ENCODE results near the gene DENND6B.
"Not testable (repeated sequence)": the region's sequence is repeated elsewhere in the genome, so short reads cannot be mapped to it uniquely, and the experiment has no call there.

The DENND6B gene, protein sequence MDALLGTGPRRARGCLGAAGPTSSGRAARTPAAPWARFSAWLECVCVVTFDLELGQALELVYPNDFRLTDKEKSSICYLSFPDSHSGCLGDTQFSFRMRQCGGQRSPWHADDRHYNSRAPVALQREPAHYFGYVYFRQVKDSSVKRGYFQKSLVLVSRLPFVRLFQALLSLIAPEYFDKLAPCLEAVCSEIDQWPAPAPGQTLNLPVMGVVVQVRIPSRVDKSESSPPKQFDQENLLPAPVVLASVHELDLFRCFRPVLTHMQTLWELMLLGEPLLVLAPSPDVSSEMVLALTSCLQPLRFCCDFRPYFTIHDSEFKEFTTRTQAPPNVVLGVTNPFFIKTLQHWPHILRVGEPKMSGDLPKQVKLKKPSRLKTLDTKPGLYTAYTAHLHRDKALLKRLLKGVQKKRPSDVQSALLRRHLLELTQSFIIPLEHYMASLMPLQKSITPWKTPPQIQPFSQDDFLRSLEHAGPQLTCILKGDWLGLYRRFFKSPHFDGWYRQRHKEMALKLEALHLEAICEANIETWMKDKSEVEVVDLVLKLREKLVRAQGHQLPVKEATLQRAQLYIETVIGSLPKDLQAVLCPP

DNA sequence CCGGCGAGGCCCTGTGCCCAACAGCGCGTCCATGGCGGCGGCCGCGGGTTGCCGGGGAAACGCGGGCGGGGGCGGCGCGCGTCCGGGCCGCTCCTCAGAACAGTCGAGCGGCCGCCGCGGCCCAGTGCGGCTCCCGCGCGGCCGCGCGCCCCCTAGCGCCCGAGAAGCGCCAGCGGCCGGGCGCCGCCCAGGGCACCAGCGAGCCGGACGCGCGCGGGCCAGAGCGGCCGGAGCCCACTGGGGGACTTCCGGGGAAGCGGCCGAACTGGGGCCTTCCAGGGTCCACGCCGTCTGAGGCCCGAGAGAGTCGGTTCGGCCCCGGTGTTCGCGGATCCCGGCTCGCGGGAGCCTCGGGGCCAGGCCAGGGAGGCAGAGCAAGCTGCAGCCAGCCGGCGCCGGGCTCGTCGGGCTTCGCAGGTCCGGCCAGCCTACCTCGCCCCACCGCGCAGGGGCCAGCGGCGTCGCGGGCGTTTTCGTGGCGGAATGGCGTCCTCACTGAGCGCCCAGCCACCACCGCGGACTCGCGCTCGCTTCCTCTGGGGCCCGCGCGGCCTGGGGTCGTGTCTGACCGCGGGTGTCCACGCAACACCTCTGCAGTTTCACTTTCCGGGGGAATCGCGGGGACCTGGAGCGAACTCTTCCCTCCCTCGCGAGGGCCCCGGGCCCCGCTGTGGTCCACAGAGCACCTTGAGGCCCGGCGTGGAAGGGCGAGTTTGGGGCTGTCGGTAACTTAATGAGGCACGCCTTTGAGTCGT is at the start of gene DENND6B:
TSS of gene DENND6B (minus strand) at position 57 of the 755 bp plus-strand sequence. CDS start at position 33, 24 bp downstream.
- peak; percentile 57 to 84 (median 82) for DNase-seq

DNA sequence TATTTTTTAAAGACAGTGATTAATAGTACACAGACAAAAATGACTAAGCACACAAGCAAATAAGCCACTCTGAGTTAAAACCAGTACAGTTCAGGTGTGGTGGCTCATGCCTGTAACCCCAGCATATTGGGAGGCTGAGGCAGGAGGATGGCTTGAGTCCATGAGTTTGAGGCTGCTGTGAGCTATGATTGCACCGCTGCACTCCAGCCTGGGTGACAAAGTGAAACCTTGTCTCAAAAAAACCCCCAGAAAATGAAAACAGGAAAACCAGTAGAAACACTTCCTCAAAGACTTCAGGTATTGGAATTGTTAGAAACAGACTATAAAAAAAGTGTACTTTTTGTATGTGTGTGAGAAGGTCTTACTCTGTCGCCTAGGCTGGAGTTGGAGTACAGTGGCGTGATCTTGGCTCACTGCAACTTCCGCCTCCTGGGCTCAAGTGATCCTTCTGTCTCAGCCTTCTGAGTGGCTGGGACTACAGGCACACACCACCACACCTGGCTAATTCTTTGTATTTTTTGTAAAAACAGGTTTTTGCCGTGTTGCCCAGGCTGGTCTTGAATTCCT is 49.4 kb upstream of the DENND6B start:
- DNase-seq, result no peak

DNA sequence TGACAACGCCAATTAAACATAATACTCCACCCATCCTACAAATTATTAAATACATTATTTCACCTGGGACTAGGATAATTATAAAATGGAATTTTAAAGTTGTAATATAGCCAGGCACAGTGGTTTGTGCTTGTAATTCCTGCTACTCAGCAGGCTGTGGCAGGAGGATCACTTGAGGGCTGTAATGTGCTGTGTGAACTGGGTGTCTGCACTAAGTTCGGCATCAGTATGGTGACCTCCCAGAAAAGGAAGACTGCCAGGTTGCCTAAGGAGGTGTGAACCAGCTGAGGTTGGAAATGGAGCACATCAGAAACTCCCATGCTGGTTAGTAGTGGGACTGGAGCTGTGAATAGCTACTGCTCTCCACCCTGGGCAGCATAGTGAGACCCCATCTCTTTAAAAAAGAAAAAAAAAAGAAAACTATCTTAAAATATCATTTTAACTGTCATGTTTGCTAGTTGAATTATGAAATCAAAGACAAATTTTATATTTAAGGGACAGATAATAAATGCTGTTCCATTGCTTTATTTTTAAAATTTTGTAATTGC is 44.4 kb upstream of the DENND6B start:
- no peak for DNase-seq

DNA sequence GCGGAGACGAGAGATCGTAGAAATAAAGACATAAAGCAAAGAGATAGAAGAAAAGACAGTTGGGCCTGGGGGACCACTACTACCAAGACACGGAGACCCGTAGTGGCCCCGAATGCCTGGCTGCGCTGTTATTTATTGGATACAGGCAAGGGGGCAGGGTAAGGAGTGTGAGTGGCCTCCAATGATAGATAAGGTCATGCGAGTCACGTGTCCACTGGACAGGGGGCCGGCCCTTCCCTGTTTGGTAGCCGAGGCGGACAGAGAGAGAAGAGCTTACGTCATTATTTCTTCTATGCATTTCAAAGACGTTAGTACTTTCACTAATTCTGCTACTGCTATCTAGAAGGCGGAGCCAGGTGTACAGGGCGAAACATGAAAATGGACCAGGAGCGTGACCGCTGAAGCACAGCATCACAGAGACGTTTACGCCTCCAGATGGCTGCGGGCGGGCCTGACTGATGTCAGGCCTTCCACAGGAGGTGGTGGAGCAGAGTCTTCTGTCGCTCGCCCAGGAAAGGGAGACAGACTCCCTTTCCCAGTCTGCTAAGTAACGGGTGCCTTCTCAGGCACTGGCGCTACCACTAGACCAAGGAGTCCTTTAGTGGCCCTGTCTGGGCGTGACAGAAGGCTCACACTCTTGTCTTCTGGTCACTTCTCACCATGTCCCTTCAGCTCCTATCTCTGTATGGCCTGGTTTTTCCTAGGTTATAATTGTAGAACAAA is 41.1 kb upstream of the DENND6B start:
- DNase-seq, result no peak

DNA sequence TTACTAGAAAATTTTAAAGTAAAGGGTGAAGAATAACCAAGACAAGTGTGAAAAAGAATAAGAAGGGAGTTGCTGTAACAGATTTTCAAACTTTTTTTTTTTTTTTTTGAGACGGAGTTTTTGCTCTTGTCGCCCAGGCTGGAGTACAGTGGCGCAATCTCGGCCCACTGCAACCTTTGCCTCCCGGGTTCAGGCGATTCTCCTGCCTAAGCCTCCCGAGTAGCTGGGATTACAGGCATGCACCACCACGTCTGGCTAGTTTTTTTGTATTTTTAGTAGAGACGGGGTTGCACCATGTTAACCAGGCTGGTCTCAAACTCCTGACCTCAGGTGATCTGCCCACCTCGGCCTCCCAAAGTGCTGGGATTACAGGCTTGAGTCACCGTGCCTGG is 37.0 kb upstream of the DENND6B start:
- not testable (repeated sequence) for DNase-seq

DNA sequence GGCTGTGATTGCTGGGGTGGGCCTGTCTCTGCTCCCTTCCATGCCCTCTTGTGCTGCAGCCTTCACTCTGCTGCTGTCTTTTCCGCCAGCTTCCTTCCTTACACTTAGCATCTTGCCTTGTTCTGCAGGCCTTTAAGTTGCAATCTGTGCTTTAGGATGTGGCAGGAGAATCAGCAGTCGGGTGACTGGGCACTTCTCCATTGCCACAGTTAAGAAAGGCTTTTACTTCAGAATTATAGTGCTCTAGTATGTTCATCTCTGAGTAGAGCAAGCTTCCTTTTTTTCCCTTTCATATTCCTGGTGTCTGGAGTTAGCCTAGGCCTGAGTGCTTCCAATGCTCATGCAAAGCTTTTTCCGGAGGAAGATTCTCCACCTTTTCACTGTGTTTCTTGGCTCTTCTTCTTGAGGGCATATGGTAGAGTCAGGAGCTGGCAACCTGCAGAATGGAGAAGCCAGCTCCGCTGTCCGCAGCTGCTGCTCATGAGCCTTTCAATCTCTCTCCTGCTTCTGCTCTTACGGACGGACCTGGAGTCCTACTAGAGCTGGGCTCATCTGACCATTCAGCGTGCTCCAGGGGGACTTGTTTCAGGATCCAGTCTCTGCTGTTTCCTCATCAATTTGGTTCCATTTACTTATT is 36.5 kb upstream of the DENND6B start:
- no peak for DNase-seq

DNA sequence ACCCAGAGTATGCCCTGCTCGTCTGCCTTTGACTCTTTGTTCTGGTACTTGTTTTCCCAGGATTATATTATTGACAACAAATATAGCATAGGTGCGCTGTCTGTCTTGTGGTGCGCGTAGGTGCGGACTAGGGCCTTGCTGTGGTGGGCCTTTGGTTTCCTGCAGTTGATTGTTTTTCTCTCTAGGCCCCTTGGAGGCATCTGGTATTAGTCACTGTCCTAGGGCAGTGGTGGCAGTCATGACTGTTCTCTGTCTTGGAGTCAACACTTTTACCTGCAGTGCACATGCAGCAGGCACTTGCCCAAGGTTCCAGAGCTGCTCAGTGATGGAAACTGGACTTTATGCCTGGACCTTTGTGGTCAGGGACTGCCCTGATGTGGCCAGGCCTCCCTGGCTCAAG is 34.9 kb upstream of the DENND6B start:
- no peak for DNase-seq

DNA sequence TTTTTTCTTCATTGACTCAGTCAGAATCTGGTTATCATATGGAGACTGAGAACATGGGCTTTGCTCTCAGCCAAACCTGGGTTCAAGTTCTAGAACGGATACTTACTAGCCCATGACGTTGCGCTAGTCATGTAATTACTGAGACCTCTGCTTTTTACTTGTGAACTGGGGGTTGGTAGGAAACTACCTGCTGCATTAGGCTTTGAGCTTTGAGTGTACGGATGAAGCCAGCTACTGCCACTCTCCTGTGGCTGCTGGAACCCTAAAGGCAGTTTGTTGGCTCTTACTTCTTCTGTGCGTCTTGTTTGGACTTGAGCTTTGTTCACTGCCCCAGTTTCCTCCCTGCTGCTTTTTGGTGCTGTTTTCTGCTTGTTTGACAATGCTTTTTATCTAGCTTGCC is 34.4 kb upstream of the DENND6B start:
- DNase-seq, result no peak

DNA sequence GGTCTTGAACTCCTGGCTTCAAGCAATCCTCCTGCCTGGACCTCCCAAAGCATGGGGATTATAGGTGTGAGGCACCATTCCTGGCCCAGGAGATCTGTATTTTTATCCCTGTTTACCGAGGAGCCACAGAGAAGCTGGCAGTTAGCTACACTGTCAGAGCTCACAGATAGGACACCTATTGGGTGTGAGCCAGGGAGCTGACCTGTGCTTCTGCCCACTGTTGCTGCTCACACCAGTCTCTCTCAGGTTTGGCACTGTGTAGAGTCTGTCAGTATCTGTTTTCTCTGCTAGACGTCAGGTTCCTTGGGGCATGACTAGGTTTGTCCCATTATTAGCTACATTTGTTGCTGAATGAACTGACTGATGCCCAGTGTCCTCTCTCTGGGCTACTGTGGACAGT is 33.8 kb upstream of the DENND6B start:
- DNase-seq, result no peak

DNA sequence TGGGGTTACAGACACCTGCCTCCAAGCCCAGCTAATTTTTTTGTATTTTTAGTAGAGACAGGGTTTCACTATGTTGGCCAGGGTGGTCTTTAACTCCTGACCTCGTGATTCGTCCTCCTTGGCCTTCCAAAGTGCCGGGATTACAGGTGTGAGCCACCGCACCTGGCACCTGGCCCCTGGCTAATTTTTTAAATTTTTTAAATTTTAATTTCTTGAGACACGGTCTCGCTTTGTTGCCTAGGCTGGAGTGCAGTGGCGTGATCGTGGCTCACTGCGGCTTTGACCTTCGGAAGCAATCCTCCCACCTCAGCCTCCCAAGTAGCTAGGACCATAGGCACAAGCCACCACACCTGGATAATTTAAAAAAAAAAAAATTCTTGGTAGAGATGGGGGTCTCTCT is 30.9 kb upstream of the DENND6B start:
- DNase-seq, result no peak

DNA sequence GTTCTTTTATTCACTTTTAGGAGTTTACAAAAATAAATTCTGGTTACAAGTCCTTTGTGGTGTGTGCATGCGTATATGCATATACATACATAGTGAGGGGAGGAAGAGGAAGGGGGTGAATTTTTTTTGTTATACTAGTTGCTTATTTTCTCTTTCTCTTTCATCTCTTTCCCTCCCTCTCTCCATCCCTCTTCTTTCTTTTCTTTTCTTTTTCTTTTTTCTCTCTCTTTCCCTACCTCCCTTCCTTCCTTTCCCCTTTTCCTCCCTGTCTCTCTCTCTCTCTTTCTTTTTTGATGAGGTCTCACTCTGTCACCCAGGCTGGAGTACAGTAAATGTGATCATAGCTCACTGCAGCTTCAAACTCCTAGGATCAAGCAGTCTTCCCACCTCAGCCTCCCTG is 30.4 kb upstream of the DENND6B start:
- DNase-seq, result no peak

DNA sequence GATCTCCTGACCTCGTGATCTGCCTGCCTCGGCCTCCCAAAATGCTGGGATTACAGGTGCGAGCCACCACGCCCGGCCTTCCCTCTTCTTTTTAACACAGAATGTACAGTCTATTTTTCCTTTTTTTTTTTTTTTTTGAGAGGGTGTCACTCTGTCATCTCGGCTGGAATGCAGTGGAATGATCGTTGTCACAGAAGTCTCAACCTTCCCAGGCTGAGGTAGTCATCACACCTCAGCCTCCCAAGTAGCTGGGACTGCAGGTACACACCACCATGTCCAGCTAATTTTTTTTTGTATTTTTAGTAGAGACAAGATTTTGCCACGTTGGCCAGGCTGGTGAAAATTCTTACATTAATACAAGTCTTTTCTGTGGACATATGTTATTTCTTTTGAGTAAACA is 29.4 kb upstream of the DENND6B start:
- DNase-seq, result no peak

DNA sequence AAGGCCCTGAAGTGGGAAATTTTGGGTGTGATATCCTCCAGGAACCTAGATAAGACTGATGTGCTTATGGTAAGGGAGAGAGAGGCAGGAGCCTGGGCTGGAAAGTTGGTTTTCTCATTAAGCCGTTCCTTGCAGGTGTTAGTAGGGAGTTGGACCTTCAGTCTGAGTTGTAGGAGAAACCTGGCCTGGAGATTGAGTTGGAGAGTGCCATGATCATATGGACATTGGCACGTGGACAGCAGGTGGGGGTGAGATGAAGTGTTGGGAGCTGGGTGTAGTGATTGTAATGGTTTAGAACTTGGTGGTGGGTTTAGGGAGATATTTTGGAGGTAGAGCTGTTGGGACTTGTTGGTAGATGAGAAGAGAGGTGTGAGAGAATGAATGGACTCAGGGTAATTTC is 21.2 kb upstream of the DENND6B start:
- DNase-seq, result no peak

DNA sequence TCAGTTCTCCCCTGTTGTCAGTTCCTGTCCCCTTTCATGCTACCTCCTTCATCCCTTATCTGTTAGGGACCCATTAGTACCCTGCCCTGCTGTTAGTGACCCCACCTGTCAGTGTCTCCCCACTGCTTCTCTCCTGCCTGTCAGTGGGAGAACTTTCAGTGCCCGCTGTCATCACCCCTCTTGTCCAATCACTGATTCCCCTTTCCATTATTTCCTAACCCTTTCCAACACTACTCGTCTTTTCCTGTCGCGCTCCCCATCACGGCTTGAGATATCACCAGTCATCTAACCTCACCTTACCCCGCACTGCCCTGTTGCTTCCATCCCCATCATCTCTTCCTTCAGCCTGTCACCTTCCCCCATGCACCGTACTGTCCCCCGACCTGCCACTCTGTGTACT is 20.3 kb upstream of the DENND6B start:
- no peak for DNase-seq

DNA sequence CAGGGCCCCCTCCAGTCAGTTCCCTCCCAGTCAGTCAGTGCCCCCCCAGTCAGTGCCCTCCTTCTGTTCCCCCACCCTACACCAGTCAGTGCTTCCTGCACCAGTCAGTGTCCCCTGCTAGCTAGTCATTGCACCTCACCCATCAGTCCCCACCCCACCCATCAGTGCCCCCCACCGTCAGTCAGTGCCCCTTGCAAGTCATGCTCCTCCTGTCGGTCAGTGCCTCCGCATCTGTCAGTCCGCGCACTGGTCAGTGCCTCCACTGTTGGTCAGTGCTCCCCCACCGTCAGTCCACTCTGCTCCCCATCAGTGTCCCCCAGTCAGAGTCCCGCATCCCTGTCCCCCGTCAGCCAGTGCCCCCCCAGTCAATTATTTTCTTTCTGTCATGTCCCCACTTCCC is 19.7 kb upstream of the DENND6B start:
- no peak for DNase-seq

DNA sequence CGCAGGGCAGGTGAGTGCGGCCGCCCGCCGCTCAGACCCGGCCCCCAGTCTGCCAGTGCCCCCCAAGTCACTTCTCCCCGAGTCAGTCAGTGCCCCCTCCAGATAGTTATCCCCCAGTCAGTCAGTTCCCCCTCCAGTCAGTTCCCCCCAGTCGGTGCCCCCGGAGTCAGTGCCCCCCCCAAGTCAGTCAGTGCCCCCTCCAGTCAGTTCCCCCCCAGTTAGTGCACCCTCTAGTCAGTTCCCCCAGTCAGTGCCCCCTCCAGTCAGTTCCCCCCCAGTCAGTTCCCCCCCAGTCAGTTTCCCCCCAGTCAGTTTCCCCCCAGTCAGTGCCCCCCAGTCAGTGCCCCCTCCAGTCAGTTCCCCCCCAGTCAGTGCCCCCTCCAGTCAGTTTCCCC is 16.7 kb upstream of the DENND6B start:
- no peak for DNase-seq

DNA sequence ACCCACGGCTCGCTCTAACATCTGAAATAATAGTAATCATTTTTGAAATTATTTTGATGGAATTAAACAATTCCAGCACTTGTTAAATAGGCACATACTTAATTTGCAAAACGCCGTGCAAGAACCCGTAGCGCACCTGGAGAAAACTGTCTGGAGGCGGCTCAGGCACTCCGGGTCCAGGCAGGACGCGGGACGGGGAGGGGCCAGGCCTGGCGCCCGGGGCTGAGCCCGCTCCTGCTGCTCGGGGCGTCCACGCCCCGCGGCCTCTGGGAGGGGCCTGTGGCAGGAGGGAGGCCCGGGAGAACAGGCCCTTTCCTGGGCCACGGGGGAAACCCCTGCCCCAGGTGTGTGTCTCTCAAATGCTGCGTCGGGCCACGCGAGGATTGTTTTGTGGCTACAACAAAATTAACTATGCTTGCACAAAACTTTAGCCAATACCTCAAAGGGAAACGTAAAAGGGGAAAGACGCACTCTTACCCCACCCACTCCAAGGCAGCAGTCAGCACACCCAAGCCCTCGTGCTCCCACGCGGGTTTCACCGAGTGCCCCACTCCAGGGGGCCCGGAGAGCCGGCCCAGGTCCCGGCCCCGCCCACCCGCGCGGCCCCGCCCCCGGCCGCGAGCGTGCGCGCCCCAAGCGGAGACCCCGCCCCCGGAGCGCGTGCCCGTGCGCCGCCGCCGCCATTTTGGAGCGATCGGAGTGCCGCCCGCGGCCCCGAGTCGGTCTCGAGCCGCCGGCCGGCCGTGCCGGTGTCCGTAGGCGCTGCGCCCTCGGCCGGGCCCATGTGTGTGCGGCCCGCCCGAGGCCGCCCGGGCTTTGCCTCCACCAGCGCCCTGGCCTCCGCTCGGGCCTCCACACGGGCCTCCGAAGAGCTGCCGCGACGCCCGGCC is 16.1 kb upstream of the DENND6B start, which contains the start of gene PPP6R2:
TSS of gene PPP6R2 (plus strand) at position 677 of the 890 bp plus-strand sequence. CDS start 50,582 bp downstream, outside the sequence.
- peak; percentile 45 to 63 (median 61) for DNase-seq

DNA sequence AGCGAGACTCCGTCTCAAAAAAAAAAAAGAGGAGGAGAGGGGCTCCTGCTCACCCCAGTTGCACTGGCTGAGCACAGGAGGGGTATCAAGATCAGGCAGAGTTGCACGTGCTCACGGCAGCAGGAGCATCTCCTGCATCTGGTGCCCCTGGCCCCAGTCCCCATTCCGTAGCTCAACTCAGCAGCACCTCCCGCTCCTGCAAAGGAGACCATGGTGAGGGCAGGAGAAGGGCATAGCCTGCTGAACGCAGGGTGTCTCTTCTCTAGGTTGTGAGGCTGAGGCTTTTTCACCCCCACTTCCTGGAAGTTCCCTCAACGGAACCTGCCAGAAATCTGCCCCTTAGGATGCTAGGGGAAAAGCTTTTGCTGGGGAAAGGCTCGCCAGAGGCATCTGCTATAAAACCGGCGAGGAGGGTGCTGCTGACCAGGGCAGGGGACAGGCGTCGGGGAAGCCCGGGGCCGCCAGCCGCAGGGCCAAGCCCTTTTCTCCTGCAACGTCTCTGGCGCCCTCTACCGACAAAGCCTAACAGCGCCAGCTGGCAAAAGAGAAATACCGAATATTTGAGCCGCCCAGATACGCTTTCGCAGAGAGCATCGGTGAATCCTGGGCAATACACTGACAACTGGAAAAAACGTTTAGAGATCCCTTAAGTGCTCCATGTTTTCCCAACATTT is 15.3 kb upstream of the DENND6B start:
- peak; percentile 53 to 88 (median 73) for DNase-seq

DNA sequence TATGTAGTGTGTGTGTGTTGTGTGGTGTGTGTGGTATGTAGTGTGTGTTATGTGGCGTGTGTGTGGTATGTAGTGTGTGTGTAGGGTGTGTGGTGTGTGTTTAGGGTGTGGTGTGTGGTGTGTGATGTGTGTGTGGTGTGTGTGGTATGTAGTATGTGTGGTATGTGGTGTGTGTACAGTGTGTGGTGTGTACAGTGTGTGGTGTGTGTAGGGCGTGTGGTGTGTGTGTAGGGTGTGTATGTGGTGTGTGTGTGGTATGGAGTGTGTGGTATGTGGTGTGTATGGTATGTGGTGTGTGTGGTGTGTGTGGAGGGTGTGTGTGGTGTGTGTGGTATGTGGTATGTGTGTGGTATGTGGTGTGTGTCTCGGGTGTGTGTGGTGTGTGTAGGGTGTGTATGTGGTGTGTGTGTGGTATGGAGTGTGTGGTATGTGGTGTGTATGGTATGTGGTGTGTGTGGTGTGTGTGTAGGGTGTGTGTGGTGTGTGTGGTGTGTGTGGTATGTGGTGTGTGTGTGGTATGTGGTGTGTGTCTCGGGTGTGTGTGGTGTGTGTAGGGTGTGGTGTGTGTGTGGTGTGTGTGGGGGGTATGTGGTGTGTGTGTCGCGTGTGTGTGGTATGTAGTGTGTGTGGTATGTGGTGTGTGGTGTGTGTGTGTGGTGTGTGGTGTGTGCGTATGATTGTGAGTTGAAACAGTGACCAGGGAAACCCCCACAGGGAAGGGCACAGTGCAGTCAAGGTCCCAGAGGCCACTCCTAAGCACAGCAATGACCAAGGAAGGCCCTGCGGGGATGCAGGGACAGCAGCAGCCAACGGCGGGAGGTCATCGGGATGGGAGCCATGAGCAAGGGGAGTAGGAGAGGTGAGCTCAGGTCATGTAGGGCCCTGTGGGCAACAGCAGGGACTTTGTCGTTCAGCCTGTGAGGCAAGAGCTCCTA is 13.4 kb upstream of the DENND6B start:
- DNase-seq, result peak in 1 of 3 experiments; percentile 1

Measured in NCI-H1417 (cell line).